HCT116 (cell line): ENCODE results near the gene SSRP1. TPM values are rescaled to one million over a fixed set of nuclear protein-coding genes. Genes with fewer than 3 reads are reported as not detected.

Experiments used
- ATAC-seq: fragments of 200-7000 bp; cut with Tn5 transposase; 2 replicates; pipeline ENCODE4 v1.9.1; 2020; ENCODE audit warnings: mild to moderate bottlenecking, moderate library complexity
- BruUV-seq: library from RNA; stranded (reverse); fragments of 400-500 nt; replicated peaks from 2 replicates; lab custom pipeline; 2021; lab: Mats Ljungman, UMichigan
- CTCF ChIA-PET: fragments of 300-600 bp; sonication (Branson Sonifier 250); formaldehyde crosslinking; loops from one replicate; lab custom pipeline; 2021; ENCODE audit warnings: antibody characterized with exemption; lab: Charles Lee
- POLR2A ChIA-PET: fragments of 300-600, 350-600 bp; sonication (Branson Sonifier 250); formaldehyde crosslinking; loops from one replicate; lab custom pipeline; 2021; ENCODE audit warnings: antibody characterized with exemption; lab: Charles Lee
- RAD21 ChIA-PET, 2 experiments: fragments of 300-600 bp; sonication (Branson Sonifier 250); formaldehyde crosslinking; loops; one replicate each; lab custom pipeline; 2023; ENCODE audit warnings: low total read pairs in 2 of 2; ENCODE audit not compliant: uncharacterized antibody in 2 of 2, unreplicated experiment in 2 of 2, low non-redundant PET in 1 of 2; lab: Charles Lee
- DNase-seq: peaks from one replicate; pipeline ENCODE4 v3.0.0-alpha.2; 2010; ENCODE audit warnings: low read depth, low spot score
- H2AFZ ChIP-seq: fragments of 200-600 bp; shearing (Covaris generic), sonication (generic); 2 replicates; pipeline ENCODE4 v1.6.1; 2017; ENCODE audit warnings: low read depth, mixed run types, mixed read lengths, antibody characterized with exemption, low read length; ENCODE audit not compliant: poor library complexity, severe bottlenecking
- H3K27ac ChIP-seq: 2 replicates; pipeline ENCODE4 v1.5.1; 2012; ENCODE audit warnings: low read depth, low read length
- H3K27me3 ChIP-seq: fragments of 200-600 bp; sonication (generic); 2 replicates; pipeline ENCODE4 v1.6.1; 2016; ENCODE audit warnings: mixed run types, low read length, mixed read lengths; ENCODE audit not compliant: insufficient read depth
- H3K36me3 ChIP-seq, 2 experiments: fragments of 200-500 bp in 1 of 2; fragments of 200-600 bp in 1 of 2; sonication (Bioruptor generic) in 1 of 2; sonication (generic) in 1 of 2; 2 replicates each; pipeline versions ENCODE4 v1.5.1 to v1.6.1; 2014 to 2016; ENCODE audit warnings: low read length in 2 of 2, inconsistent platforms in 1 of 2, mixed read lengths in 1 of 2, mixed run types in 1 of 2; ENCODE audit not compliant: insufficient read depth in 2 of 2, control insufficient read depth in 1 of 2
- H3K4me1 ChIP-seq, 2 experiments: fragments of 200-600 bp in 1 of 2; sonication (generic) in 1 of 2; 2 replicates each; pipeline versions ENCODE4 v1.5.1 to v1.6.1; 2012 to 2017; ENCODE audit warnings: low read length in 2 of 2, inconsistent platforms in 1 of 2, mild to moderate bottlenecking in 1 of 2, mixed read lengths in 1 of 2, mixed run types in 1 of 2, moderate library complexity in 1 of 2; ENCODE audit not compliant: insufficient read depth in 2 of 2, control insufficient read depth in 1 of 2
- H3K4me2 ChIP-seq: fragments of 200-600 bp; sonication (generic); 2 replicates; pipeline ENCODE4 v1.6.1; 2017; ENCODE audit warnings: mixed run types, low read length, mixed read lengths
- H3K4me3 ChIP-seq, 2 experiments: fragments of 200-600 bp in 1 of 2; sonication (generic) in 1 of 2; replicated peaks in 1 of 2; 2 replicates each; pipeline ENCODE4 v1.5.1; 2011 to 2016; ENCODE audit warnings: low read length in 2 of 2, control low read depth in 1 of 2, low read depth in 1 of 2, mild to moderate bottlenecking in 1 of 2, mixed read lengths in 1 of 2, mixed run types in 1 of 2
- H3K79me2 ChIP-seq: fragments of 200-600 bp; sonication (generic); 2 replicates; pipeline ENCODE4 v1.6.1; 2017; ENCODE audit warnings: mild to moderate bottlenecking, mixed run types, low read length, moderate library complexity, mixed read lengths; ENCODE audit not compliant: insufficient read depth
- H3K9ac ChIP-seq: fragments of 200-600 bp; sonication (generic); 2 replicates; pipeline ENCODE4 v1.6.1; 2016; ENCODE audit warnings: low read length, mixed read lengths
- H3K9me2 ChIP-seq: fragments of 200-600 bp; sonication (generic), shearing (Covaris generic); 2 replicates; pipeline ENCODE4 v1.6.1; 2017; ENCODE audit warnings: mixed run types, mild to moderate bottlenecking, moderate library complexity; ENCODE audit not compliant: insufficient read depth
- H3K9me3 ChIP-seq, 2 experiments: fragments of 200-500 bp in 1 of 2; fragments of 200-600 bp in 1 of 2; sonication (Bioruptor generic) in 1 of 2; sonication (generic) in 1 of 2; 2 replicates each; pipeline ENCODE4 v1.6.1; 2014 to 2017; ENCODE audit warnings: low read length in 2 of 2, mixed read lengths in 2 of 2, inconsistent platforms in 1 of 2, low read depth in 1 of 2, mild to moderate bottlenecking in 1 of 2, mixed run types in 1 of 2, moderate library complexity in 1 of 2; ENCODE audit not compliant: control insufficient read depth in 1 of 2, insufficient read depth in 1 of 2
- H4K20me1 ChIP-seq: fragments of 200-600 bp; sonication (generic), shearing (Covaris generic); 2 replicates; pipeline ENCODE4 v1.6.1; 2017; ENCODE audit warnings: mixed run types, mild to moderate bottlenecking, moderate library complexity; ENCODE audit not compliant: insufficient read depth
- ATF3 ChIP-seq: IDR thresholded peaks from 2 replicates; pipeline ENCODE4 v1.6.1; 2012
- CBX3 ChIP-seq: IDR thresholded peaks from 2 replicates; pipeline ENCODE4 v1.6.1; 2012; ENCODE audit warnings: low read depth
- EGR1 ChIP-seq: IDR thresholded peaks from 2 replicates; pipeline ENCODE4 v1.6.1; 2012; ENCODE audit warnings: low read depth
- EZH2 ChIP-seq: fragments of 200-600 bp; sonication (generic); IDR thresholded peaks from 2 replicates; pipeline ENCODE4 v1.6.1; 2017; ENCODE audit warnings: antibody characterized with exemption, mixed run types
- JUND ChIP-seq: IDR thresholded peaks from 2 replicates; pipeline ENCODE4 v1.6.1; 2012
- POLR2A ChIP-seq: IDR thresholded peaks from 2 replicates; pipeline ENCODE4 v1.7.0; 2011; ENCODE audit warnings: borderline replicate concordance; ENCODE audit not compliant: insufficient read depth, insufficient read length; ENCODE audit errors: extremely low read depth
- POLR2AphosphoS5 ChIP-seq: IDR thresholded peaks from 2 replicates; pipeline ENCODE4 v1.6.1; 2011; ENCODE audit warnings: mild to moderate bottlenecking, low read depth, low read length, moderate library complexity
- SRF ChIP-seq: IDR thresholded peaks from 2 replicates; pipeline ENCODE4 v1.6.1; 2012; ENCODE audit warnings: low read depth
- TCF7L2 ChIP-seq: IDR thresholded peaks from 2 replicates; pipeline ENCODE4 v1.7.0; 2011; ENCODE audit warnings: borderline replicate concordance, inconsistent platforms; ENCODE audit not compliant: insufficient read depth, insufficient read length; ENCODE audit errors: extremely low read depth
- YY1 ChIP-seq: IDR thresholded peaks from 2 replicates; pipeline ENCODE4 v1.6.1; 2011; ENCODE audit warnings: low read length, low read depth, moderate library complexity, mild to moderate bottlenecking; ENCODE audit not compliant: insufficient replicate concordance; ENCODE audit errors: extremely low read depth
- ZNF274 ChIP-seq: fragments of 200-500 bp; sonication (Bioruptor generic); IDR thresholded peaks from 2 replicates; pipeline ENCODE4 v1.6.1; 2014; ENCODE audit warnings: mild to moderate bottlenecking, low read depth, low read length, inconsistent platforms
- intact Hi-C: fragments of 100-400 bp; cut with micrococcal nuclease; formaldehyde crosslinking; loops from 2 replicates; pipeline ENCODE4 v1.10.0; 2022
- total RNA-seq: library from RNA; stranded (reverse); gene quantifications from one replicate; pipeline ENCODE4 v1.2.1, GENCODE V29; 2021; ENCODE audit not compliant: unreplicated experiment
- TF ChIP-seq, protein P1 (sequence below): IDR thresholded peaks from 2 replicates; pipeline ENCODE4 v1.6.1; 2011; ENCODE audit warnings: mild to moderate bottlenecking, low read length, moderate library complexity; ENCODE audit not compliant: insufficient replicate concordance; ENCODE audit errors: extremely low read depth
- TF ChIP-seq, protein P2 (sequence below): IDR thresholded peaks from 2 replicates; pipeline ENCODE4 v1.6.1; 2012

Gene SSRP1
- total RNA-seq, 1 experiment from 2014 or later = 260 TPM

DNA sequence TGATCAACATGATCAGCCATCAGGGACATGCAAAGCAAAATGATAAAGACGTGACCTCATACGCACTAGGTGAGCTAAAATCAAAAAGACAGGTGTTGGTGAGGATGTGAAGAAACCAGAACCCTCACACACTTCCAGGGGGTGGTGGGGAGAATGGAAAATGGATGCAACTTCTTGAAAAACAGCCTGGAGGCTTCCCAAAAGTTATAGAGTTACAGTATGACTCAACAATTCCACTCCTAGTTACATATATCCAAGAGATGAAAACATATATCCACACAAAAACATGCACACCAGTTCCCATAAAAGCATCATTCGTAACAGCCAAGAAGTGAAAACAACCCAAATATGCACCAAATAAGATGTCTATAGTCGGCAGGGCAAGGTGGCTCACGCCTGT lies 56.6 kb downstream of the SSRP1 start:
- H3K79me2 ChIP-seq = no peaks in the 10 kb centered on the region
- no peaks in the 10 kb centered on the region for H4K20me1 ChIP-seq
- BruUV-seq = no TSS peak
- peaks cover 9 to 15% of the 10 kb centered on the region in 2 experiments for H3K4me1 ChIP-seq
- no peaks in the 10 kb centered on the region for H3K9me3 ChIP-seq
- RAD21 ChIA-PET = no interaction called here
- TF ChIP-seq CBX3 = no peak
- TF ChIP-seq SRF = no peak
- TF ChIP-seq EGR1 = no peak
- no peak for TF ChIP-seq YY1
- TF ChIP-seq POLR2A = no peak
- TF ChIP-seq TCF7L2 = no peak
- TF ChIP-seq ZNF274 = no peak
- TF ChIP-seq POLR2AphosphoS5 = no peak
- TF ChIP-seq, protein P1, sequence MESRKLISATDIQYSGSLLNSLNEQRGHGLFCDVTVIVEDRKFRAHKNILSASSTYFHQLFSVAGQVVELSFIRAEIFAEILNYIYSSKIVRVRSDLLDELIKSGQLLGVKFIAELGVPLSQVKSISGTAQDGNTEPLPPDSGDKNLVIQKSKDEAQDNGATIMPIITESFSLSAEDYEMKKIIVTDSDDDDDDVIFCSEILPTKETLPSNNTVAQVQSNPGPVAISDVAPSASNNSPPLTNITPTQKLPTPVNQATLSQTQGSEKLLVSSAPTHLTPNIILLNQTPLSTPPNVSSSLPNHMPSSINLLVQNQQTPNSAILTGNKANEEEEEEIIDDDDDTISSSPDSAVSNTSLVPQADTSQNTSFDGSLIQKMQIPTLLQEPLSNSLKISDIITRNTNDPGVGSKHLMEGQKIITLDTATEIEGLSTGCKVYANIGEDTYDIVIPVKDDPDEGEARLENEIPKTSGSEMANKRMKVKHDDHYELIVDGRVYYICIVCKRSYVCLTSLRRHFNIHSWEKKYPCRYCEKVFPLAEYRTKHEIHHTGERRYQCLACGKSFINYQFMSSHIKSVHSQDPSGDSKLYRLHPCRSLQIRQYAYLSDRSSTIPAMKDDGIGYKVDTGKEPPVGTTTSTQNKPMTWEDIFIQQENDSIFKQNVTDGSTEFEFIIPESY = no peak
- no peak for TF ChIP-seq ATF3
- TF ChIP-seq EZH2 = no peak
- TF ChIP-seq, protein P2, sequence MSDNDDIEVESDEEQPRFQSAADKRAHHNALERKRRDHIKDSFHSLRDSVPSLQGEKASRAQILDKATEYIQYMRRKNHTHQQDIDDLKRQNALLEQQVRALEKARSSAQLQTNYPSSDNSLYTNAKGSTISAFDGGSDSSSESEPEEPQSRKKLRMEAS = no peak
- no peak for TF ChIP-seq JUND
- no peaks in the 10 kb centered on the region for H3K27me3 ChIP-seq
- no peak overlapping the region for H3K4me3 ChIP-seq
- no peak overlapping the region for H3K4me2 ChIP-seq
- CTCF ChIA-PET = interaction anchor here (1.5 kb wide), 1 partner anchor 30 kb away, joined by 5 read pairs; no protein-coding TSS in a partner anchor
- H3K36me3 ChIP-seq = no peaks in the 10 kb centered on the region
- POLR2A ChIA-PET = interaction anchor here (1.1 kb wide), 1 partner anchor 32 kb away, joined by 3 read pairs; no protein-coding TSS in a partner anchor
- H3K27ac ChIP-seq = no peak overlapping the region
- ATAC-seq (no peak), DNase-seq (no peak)
- intact Hi-C loops = no loop called here
- no peak overlapping the region for H2AFZ ChIP-seq
- H3K9me2 ChIP-seq = no peaks in the 10 kb centered on the region
- no peak overlapping the region for H3K9ac ChIP-seq
